Type B pancreatic cell (in vitro differentiated cells): Measurements from ENCODE around the gene KRTAP5-7. TPM values are rescaled to one million over a fixed set of nuclear protein-coding genes. Genes with fewer than 3 reads are reported as not detected.

Experiments
- DNase-seq: peaks from one replicate; pipeline ENCODE4 v3.0.0; 2021; ENCODE audit warnings: mixed read lengths; ENCODE audit not compliant: unreplicated experiment; ENCODE audit errors: extremely low spot score
- H3K27ac Mint-ChIP-seq: 2 replicates; pipeline ENCODE4 v1.8.0; 2021; ENCODE audit warnings: mild to moderate bottlenecking, mixed read lengths
- H3K27me3 Mint-ChIP-seq: 2 replicates; pipeline ENCODE4 v1.8.0; 2021; ENCODE audit warnings: mixed read lengths
- H3K36me3 Mint-ChIP-seq: 2 replicates; pipeline ENCODE4 v1.8.0; 2021; ENCODE audit warnings: mixed read lengths
- H3K4me1 Mint-ChIP-seq: one replicate; pipeline ENCODE4 v1.8.0; 2021; ENCODE audit warnings: mixed read lengths; ENCODE audit not compliant: unreplicated experiment
- H3K4me3 Mint-ChIP-seq: 2 replicates; pipeline ENCODE4 v1.8.0; 2021; ENCODE audit warnings: mild to moderate bottlenecking, mixed read lengths
- H3K9me3 Mint-ChIP-seq: 2 replicates; pipeline ENCODE4 v1.8.0; 2021; ENCODE audit warnings: mixed read lengths
- CTCF ChIP-seq: fragments of 200-600 bp; sonication (generic); conservative IDR thresholded peaks from 2 replicates; pipeline ENCODE4 v1.5.0; 2021; ENCODE audit warnings: antibody characterized with exemption, mild to moderate bottlenecking
- total RNA-seq: library from RNA; stranded (reverse); gene quantifications from 2 replicates; pipeline ENCODE4 v1.2.1, GENCODE V29; 2021; ENCODE audit warnings: low replicate concordance

Gene KRTAP5-7
- total RNA-seq, 1 donor from 2014 or later = not detected

DNA sequence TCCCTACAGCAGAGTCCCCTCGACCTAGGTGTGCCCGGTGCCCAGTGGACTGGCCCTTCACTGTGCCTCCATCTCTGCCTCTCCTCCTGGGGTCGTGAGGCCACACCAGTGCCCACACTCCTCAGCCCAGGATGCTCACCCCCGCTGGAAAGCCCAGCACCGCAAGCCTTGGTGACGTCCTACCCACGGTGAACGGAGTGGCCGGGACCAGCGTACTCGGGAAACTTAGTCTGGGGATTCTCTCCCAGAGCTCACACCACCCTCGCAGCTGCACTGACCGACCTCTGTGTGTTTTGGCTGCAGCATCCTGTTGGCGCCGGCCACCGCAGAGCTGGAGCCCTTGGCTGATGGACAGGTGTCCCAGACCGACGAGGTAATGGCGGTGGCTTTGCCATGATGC, 35.5 kb upstream of the KRTAP5-7 start:
- H3K4me3 Mint-ChIP-seq = no peak overlapping the region
- no peak overlapping the region for H3K27ac Mint-ChIP-seq
- peak; percentile 54 for DNase-seq
- TF ChIP-seq CTCF = no peak
- H3K27me3 Mint-ChIP-seq = no peaks in the 10 kb centered on the region
- H3K9me3 Mint-ChIP-seq = no peaks in the 10 kb centered on the region
- H3K4me1 Mint-ChIP-seq = peaks cover 22% of the 10 kb centered on the region
- peaks cover 33% of the 10 kb centered on the region for H3K36me3 Mint-ChIP-seq

GRCh38 chr11:71491940-71492339, 35.1 kb upstream of the KRTAP5-7 start:
- no peaks in the 10 kb centered on the region for H3K9me3 Mint-ChIP-seq
- no peak overlapping the region for H3K4me3 Mint-ChIP-seq
- peaks cover 22% of the 10 kb centered on the region for H3K4me1 Mint-ChIP-seq
- peaks cover 34% of the 10 kb centered on the region for H3K36me3 Mint-ChIP-seq
- no peak for DNase-seq
- H3K27ac Mint-ChIP-seq = no peak overlapping the region
- no peaks in the 10 kb centered on the region for H3K27me3 Mint-ChIP-seq
- TF ChIP-seq CTCF = no peak

- H3K27ac Mint-ChIP-seq = no peak overlapping the region
- no peaks in the 10 kb centered on the region for H3K4me1 Mint-ChIP-seq
- no peak overlapping the region for H3K4me3 Mint-ChIP-seq
- H3K27me3 Mint-ChIP-seq = no peaks in the 10 kb centered on the region
- H3K36me3 Mint-ChIP-seq = peaks cover 34% of the 10 kb centered on the region
- no peak for TF ChIP-seq CTCF
- DNase-seq = peak; percentile 44
- H3K9me3 Mint-ChIP-seq = no peaks in the 10 kb centered on the region
Observed at GRCh38 chr11:71495286-71496230, 31.5 kb upstream of the KRTAP5-7 start.

- H3K27ac Mint-ChIP-seq = no peak overlapping the region
- no peaks in the 10 kb centered on the region for H3K4me1 Mint-ChIP-seq
- peaks cover 34% of the 10 kb centered on the region for H3K36me3 Mint-ChIP-seq
- TF ChIP-seq CTCF = no peak
- no peaks in the 10 kb centered on the region for H3K9me3 Mint-ChIP-seq
- DNase-seq = peak; percentile 60
- H3K27me3 Mint-ChIP-seq = no peaks in the 10 kb centered on the region
- no peak overlapping the region for H3K4me3 Mint-ChIP-seq
Observed at GRCh38 chr11:71496421-71496820, 30.6 kb upstream of the KRTAP5-7 start.

DNA sequence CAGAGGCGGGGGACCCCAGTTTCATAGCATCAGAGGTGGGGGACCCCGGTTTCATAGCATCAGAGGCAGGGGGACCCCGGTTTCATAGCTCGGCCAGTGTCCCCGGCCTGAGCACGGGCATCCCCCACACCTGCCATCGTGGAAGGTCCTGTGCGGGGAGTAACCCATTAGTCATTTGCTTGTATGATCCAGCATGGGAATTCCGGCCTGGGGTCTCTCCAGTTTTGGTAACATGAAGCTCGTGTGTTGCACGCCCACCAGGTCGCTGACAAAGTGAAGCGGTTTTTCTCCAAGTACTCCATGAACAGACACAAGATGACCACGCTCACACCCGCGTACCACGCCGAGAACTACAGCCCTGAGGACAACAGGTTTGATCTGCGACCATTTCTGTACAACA, 29.0 kb upstream of the KRTAP5-7 start:
- Mint-ChIP-seq H3K36me3 (peaks cover 25% of the 10 kb centered on the region), H3K4me3 (no peak overlapping the region), H3K4me1 (no peaks in the 10 kb centered on the region), H3K27me3 (no peaks in the 10 kb centered on the region), H3K9me3 (no peaks in the 10 kb centered on the region), H3K27ac (no peak overlapping the region)
- no peak for TF ChIP-seq CTCF
- DNase-seq = peak; percentile 55
